HCT116 (cell line): ENCODE data around the gene NDUFB10. TPM values are rescaled to one million over a fixed set of nuclear protein-coding genes. Genes with fewer than 3 reads are reported as not detected.

Experiments used
- ATAC-seq: fragments of 200-7000 bp; cut with Tn5 transposase; 2 replicates; pipeline ENCODE4 v1.9.1; 2020; ENCODE audit warnings: mild to moderate bottlenecking, moderate library complexity
- BruUV-seq: library from RNA; stranded (reverse); fragments of 400-500 nt; replicated peaks from 2 replicates; lab custom pipeline; 2021; lab: Mats Ljungman, UMichigan
- CTCF ChIA-PET: fragments of 300-600 bp; sonication (Branson Sonifier 250); formaldehyde crosslinking; loops from one replicate; lab custom pipeline; 2021; ENCODE audit warnings: antibody characterized with exemption; lab: Charles Lee
- POLR2A ChIA-PET: fragments of 300-600, 350-600 bp; sonication (Branson Sonifier 250); formaldehyde crosslinking; loops from one replicate; lab custom pipeline; 2021; ENCODE audit warnings: antibody characterized with exemption; lab: Charles Lee
- RAD21 ChIA-PET, 2 experiments: fragments of 300-600 bp; sonication (Branson Sonifier 250); formaldehyde crosslinking; loops; one replicate each; lab custom pipeline; 2023; ENCODE audit warnings: low total read pairs in 2 of 2; ENCODE audit not compliant: uncharacterized antibody in 2 of 2, unreplicated experiment in 2 of 2, low non-redundant PET in 1 of 2; lab: Charles Lee
- DNase-seq: peaks from one replicate; pipeline ENCODE4 v3.0.0-alpha.2; 2010; ENCODE audit warnings: low read depth, low spot score
- H2AFZ ChIP-seq: fragments of 200-600 bp; shearing (Covaris generic), sonication (generic); 2 replicates; pipeline ENCODE4 v1.6.1; 2017; ENCODE audit warnings: low read depth, mixed run types, mixed read lengths, antibody characterized with exemption, low read length; ENCODE audit not compliant: poor library complexity, severe bottlenecking
- H3K27ac ChIP-seq: 2 replicates; pipeline ENCODE4 v1.5.1; 2012; ENCODE audit warnings: low read depth, low read length
- H3K27me3 ChIP-seq: fragments of 200-600 bp; sonication (generic); 2 replicates; pipeline ENCODE4 v1.6.1; 2016; ENCODE audit warnings: mixed run types, low read length, mixed read lengths; ENCODE audit not compliant: insufficient read depth
- H3K36me3 ChIP-seq, 2 experiments: fragments of 200-500 bp in 1 of 2; fragments of 200-600 bp in 1 of 2; sonication (Bioruptor generic) in 1 of 2; sonication (generic) in 1 of 2; 2 replicates each; pipeline versions ENCODE4 v1.5.1 to v1.6.1; 2014 to 2016; ENCODE audit warnings: low read length in 2 of 2, inconsistent platforms in 1 of 2, mixed read lengths in 1 of 2, mixed run types in 1 of 2; ENCODE audit not compliant: insufficient read depth in 2 of 2, control insufficient read depth in 1 of 2
- H3K4me1 ChIP-seq, 2 experiments: fragments of 200-600 bp in 1 of 2; sonication (generic) in 1 of 2; 2 replicates each; pipeline versions ENCODE4 v1.5.1 to v1.6.1; 2012 to 2017; ENCODE audit warnings: low read length in 2 of 2, inconsistent platforms in 1 of 2, mild to moderate bottlenecking in 1 of 2, mixed read lengths in 1 of 2, mixed run types in 1 of 2, moderate library complexity in 1 of 2; ENCODE audit not compliant: insufficient read depth in 2 of 2, control insufficient read depth in 1 of 2
- H3K4me2 ChIP-seq: fragments of 200-600 bp; sonication (generic); 2 replicates; pipeline ENCODE4 v1.6.1; 2017; ENCODE audit warnings: mixed run types, low read length, mixed read lengths
- H3K4me3 ChIP-seq, 2 experiments: fragments of 200-600 bp in 1 of 2; sonication (generic) in 1 of 2; replicated peaks in 1 of 2; 2 replicates each; pipeline ENCODE4 v1.5.1; 2011 to 2016; ENCODE audit warnings: low read length in 2 of 2, control low read depth in 1 of 2, low read depth in 1 of 2, mild to moderate bottlenecking in 1 of 2, mixed read lengths in 1 of 2, mixed run types in 1 of 2
- H3K79me2 ChIP-seq: fragments of 200-600 bp; sonication (generic); 2 replicates; pipeline ENCODE4 v1.6.1; 2017; ENCODE audit warnings: mild to moderate bottlenecking, mixed run types, low read length, moderate library complexity, mixed read lengths; ENCODE audit not compliant: insufficient read depth
- H3K9ac ChIP-seq: fragments of 200-600 bp; sonication (generic); 2 replicates; pipeline ENCODE4 v1.6.1; 2016; ENCODE audit warnings: low read length, mixed read lengths
- H3K9me2 ChIP-seq: fragments of 200-600 bp; sonication (generic), shearing (Covaris generic); 2 replicates; pipeline ENCODE4 v1.6.1; 2017; ENCODE audit warnings: mixed run types, mild to moderate bottlenecking, moderate library complexity; ENCODE audit not compliant: insufficient read depth
- H3K9me3 ChIP-seq, 2 experiments: fragments of 200-500 bp in 1 of 2; fragments of 200-600 bp in 1 of 2; sonication (Bioruptor generic) in 1 of 2; sonication (generic) in 1 of 2; 2 replicates each; pipeline ENCODE4 v1.6.1; 2014 to 2017; ENCODE audit warnings: low read length in 2 of 2, mixed read lengths in 2 of 2, inconsistent platforms in 1 of 2, low read depth in 1 of 2, mild to moderate bottlenecking in 1 of 2, mixed run types in 1 of 2, moderate library complexity in 1 of 2; ENCODE audit not compliant: control insufficient read depth in 1 of 2, insufficient read depth in 1 of 2
- H4K20me1 ChIP-seq: fragments of 200-600 bp; sonication (generic), shearing (Covaris generic); 2 replicates; pipeline ENCODE4 v1.6.1; 2017; ENCODE audit warnings: mixed run types, mild to moderate bottlenecking, moderate library complexity; ENCODE audit not compliant: insufficient read depth
- CEBPB ChIP-seq: IDR thresholded peaks from 2 replicates; pipeline ENCODE4 v1.6.1; 2012; ENCODE audit warnings: low read depth
- EZH2 ChIP-seq: fragments of 200-600 bp; sonication (generic); IDR thresholded peaks from 2 replicates; pipeline ENCODE4 v1.6.1; 2017; ENCODE audit warnings: antibody characterized with exemption, mixed run types
- EZH2phosphoT487 ChIP-seq: fragments of 200-600 bp; IDR thresholded peaks from 2 replicates; pipeline ENCODE4 v1.6.1; 2018; ENCODE audit warnings: antibody characterized with exemption, borderline replicate concordance
- FOSL1 ChIP-seq: IDR thresholded peaks from 2 replicates; pipeline ENCODE4 v1.6.1; 2012; ENCODE audit warnings: low read depth
- JUND ChIP-seq: IDR thresholded peaks from 2 replicates; pipeline ENCODE4 v1.6.1; 2012
- RAD21 ChIP-seq: IDR thresholded peaks from 2 replicates; pipeline ENCODE4 v1.6.1; 2012; ENCODE audit warnings: low read depth, mild to moderate bottlenecking
- SP1 ChIP-seq: IDR thresholded peaks from 2 replicates; pipeline ENCODE4 v1.6.1; 2012; ENCODE audit warnings: low read depth
- ZNF274 ChIP-seq: fragments of 200-500 bp; sonication (Bioruptor generic); IDR thresholded peaks from 2 replicates; pipeline ENCODE4 v1.6.1; 2014; ENCODE audit warnings: mild to moderate bottlenecking, low read depth, low read length, inconsistent platforms
- intact Hi-C: fragments of 100-400 bp; cut with micrococcal nuclease; formaldehyde crosslinking; loops from 2 replicates; pipeline ENCODE4 v1.10.0; 2022
- total RNA-seq: library from RNA; stranded (reverse); gene quantifications from one replicate; pipeline ENCODE4 v1.2.1, GENCODE V29; 2021; ENCODE audit not compliant: unreplicated experiment
- TF ChIP-seq, protein P1 (sequence below): IDR thresholded peaks from 2 replicates; pipeline ENCODE4 v1.6.1; 2011; ENCODE audit warnings: mild to moderate bottlenecking, low read length, moderate library complexity; ENCODE audit not compliant: insufficient replicate concordance; ENCODE audit errors: extremely low read depth
- TF ChIP-seq, protein P2 (sequence below): IDR thresholded peaks from 2 replicates; pipeline ENCODE4 v1.6.1; 2012
- TF ChIP-seq, protein P3 (sequence below): IDR thresholded peaks from 2 replicates; pipeline ENCODE4 v1.6.1; 2012

The NDUFB10 gene
- total RNA-seq, 1 experiment from 2014 or later = 273 TPM

DNA sequence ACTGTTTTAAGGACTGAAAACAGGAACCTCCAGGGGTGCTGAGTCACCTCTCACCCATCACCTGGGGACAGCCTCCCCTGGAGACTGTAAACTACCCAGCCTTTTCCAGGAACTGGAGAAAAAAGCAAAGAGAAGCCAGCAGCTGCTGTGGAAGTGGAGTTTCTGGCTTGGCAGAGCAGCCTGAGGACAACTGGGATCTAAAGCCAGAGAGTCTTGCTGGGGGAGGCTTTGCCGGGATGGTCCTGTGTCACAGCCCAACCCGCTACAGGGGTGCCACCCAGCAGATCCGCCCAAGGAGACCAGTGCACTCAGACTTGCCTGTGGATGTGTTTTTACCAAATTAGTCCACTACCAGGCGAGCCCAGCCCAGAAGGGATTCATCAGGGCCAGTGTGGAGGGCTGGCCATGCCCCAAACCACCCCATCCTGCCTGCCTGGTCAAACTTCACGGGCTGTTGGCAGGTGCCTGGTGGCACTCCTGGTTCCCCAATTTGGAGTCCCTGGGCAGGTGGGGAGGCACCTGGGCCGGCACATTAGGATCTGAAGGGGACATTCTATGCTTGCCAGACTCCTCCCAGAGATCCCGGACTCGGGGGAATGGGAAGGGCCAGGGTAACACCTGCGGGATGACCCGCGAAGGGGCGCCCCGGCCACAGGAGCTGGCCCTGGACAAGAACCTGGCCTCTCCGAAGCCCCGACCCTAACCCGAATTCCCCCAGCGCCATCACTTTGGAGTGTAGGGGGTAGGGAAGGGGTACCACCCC lies 17.1 kb upstream of the NDUFB10 start:
- Histone ChIP-seq H3K9me3 (no peaks in the 10 kb centered on the region), H3K36me3 (peaks cover 5 to 6% of the 10 kb centered on the region in 2 experiments; a peak in 3 of 4 replicates), H3K79me2 (no peaks in the 10 kb centered on the region), H3K4me1 (peaks cover 14 to 26% of the 10 kb centered on the region in 2 experiments), H3K27me3 (no peaks in the 10 kb centered on the region), H4K20me1 (no peaks in the 10 kb centered on the region), H3K27ac (peak overlapping the region; percentile 61), H3K9ac (peak overlapping the region; percentile 82), H2AFZ (no peak overlapping the region), H3K4me2 (peak overlapping the region; percentile 100), H3K4me3 (peak overlapping the region; percentile 86 to 87), H3K9me2 (no peaks in the 10 kb centered on the region)
- ATAC-seq = 0 out of 2 replicates have a peak, but pooled peaks have one; percentile 1
- no peak for DNase-seq
- POLR2A ChIA-PET = interaction anchor here (1.3 to 1.9 kb wide), 3 partner anchors 15 to 22 kb away, joined by 3 to 9 read pairs (median 8); partner anchors contain the start of gene RPS2
- BruUV-seq = TSS peak; percentile 68
- TF ChIP-seq RAD21 (no peak), SP1 (no peak), EZH2phosphoT487 (no peak), FOSL1 (no peak), EZH2 (no peak), ZNF274 (no peak), JUND (no peak), CEBPB (no peak)
- TF ChIP-seq, protein P1, sequence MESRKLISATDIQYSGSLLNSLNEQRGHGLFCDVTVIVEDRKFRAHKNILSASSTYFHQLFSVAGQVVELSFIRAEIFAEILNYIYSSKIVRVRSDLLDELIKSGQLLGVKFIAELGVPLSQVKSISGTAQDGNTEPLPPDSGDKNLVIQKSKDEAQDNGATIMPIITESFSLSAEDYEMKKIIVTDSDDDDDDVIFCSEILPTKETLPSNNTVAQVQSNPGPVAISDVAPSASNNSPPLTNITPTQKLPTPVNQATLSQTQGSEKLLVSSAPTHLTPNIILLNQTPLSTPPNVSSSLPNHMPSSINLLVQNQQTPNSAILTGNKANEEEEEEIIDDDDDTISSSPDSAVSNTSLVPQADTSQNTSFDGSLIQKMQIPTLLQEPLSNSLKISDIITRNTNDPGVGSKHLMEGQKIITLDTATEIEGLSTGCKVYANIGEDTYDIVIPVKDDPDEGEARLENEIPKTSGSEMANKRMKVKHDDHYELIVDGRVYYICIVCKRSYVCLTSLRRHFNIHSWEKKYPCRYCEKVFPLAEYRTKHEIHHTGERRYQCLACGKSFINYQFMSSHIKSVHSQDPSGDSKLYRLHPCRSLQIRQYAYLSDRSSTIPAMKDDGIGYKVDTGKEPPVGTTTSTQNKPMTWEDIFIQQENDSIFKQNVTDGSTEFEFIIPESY = no peak
- TF ChIP-seq, protein P2, sequence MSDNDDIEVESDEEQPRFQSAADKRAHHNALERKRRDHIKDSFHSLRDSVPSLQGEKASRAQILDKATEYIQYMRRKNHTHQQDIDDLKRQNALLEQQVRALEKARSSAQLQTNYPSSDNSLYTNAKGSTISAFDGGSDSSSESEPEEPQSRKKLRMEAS = no peak
- TF ChIP-seq, protein P3, sequence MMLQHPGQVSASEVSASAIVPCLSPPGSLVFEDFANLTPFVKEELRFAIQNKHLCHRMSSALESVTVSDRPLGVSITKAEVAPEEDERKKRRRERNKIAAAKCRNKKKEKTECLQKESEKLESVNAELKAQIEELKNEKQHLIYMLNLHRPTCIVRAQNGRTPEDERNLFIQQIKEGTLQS = no peak
- RAD21 ChIA-PET = interaction anchor here in 1 of 2 experiments (0.9 kb wide), 1 partner anchor 10 kb away, joined by 3 read pairs; no protein-coding TSS in a partner anchor
- CTCF ChIA-PET = interaction anchor here (1.1 kb wide), 1 partner anchor 19 kb away, joined by 5 read pairs; no protein-coding TSS in a partner anchor
- intact Hi-C loops = no loop called here
